Testis (tissue), 5 donors: ENCODE measurements around the gene DCTN3. TPM values are rescaled to one million over a fixed set of nuclear protein-coding genes. Genes with fewer than 3 reads are reported as not detected.
A peak's percentile ranks its signal among the peaks of the same experiment; 100 is the strongest.

Experiments used
- DNase-seq: peaks from one replicate; pipeline ENCODE4 v3.0.0-alpha.2; 2019
- H3K27ac ChIP-seq, 2 donors: fragments of 200-600 bp; sonication (generic); one replicate each; pipeline ENCODE4 v1.5.1; 2019
- H3K27me3 ChIP-seq: fragments of 200-600 bp; sonication (generic); one replicate; pipeline ENCODE4 v1.5.1; 2019
- H3K36me3 ChIP-seq: fragments of 200-600 bp; sonication (generic); one replicate; pipeline ENCODE4 v1.5.1; 2017; ENCODE audit warnings: low read depth; ENCODE audit errors: missing control alignments
- H3K4me1 ChIP-seq: fragments of 200-600 bp; sonication (generic); one replicate; pipeline ENCODE4 v1.5.1; 2019
- H3K4me3 ChIP-seq, 2 donors: fragments of 200-600 bp; sonication (generic); one replicate each; pipeline ENCODE4 v1.5.1; 2017 to 2019
- H3K9me3 ChIP-seq: fragments of 200-600 bp; sonication (generic); one replicate; pipeline ENCODE4 v1.5.1; 2017
- CTCF ChIP-seq, 3 experiments: fragments of 450-650 bp in 2 of 3; fragments of 200-600 bp in 1 of 3; sonication (generic) in 1 of 3; IDR thresholded peaks; one replicate each; pipeline ENCODE4 v1.5.1; 2016 to 2019; ENCODE audit warnings: antibody characterized with exemption in 3 of 3, mild to moderate bottlenecking in 2 of 3, moderate library complexity in 1 of 3
- POLR2A ChIP-seq: fragments of 450-650 bp; IDR thresholded peaks from one replicate; pipeline ENCODE4 v1.6.1; 2017; ENCODE audit warnings: antibody characterized with exemption, mild to moderate bottlenecking, moderate library complexity
- WGBS, 2 donors: methylation state at CpG; one replicate each; pipeline ENCODE4 v1.1.5; 2018; 5-methylcytosine and 5-hydroxymethylcytosine counted together
- intact Hi-C: fragments of 100-400 bp; cut with DNase I; formaldehyde crosslinking; loops from one replicate; pipeline ENCODE4 v1.15.1; 2023; ENCODE audit warnings: low total_unique reads
- long read RNA-seq, 2 donors: transcript quantifications; one replicate each; lab custom pipeline, GENCODE V29; 2026
- polyA plus RNA-seq: library from polyadenylated mRNA; stranded (reverse); fragments of 350-450 nt; fragmentation: Illumina TruSeq; extraction: RNeasy Lipid Tissue Mini Kit (QIAGEN cat#74804); gene quantifications from one replicate; pipeline ENCODE4 v1.2.3, GENCODE V29; 2014; ENCODE audit warnings: low read depth, low replicate concordance; ENCODE audit not compliant: insufficient read depth
- total RNA-seq, 2 donors: library from RNA; depleted of rRNA; stranded (reverse); fragments of >200 nt; gene quantifications; one replicate each; pipeline ENCODE4 v1.2.3, GENCODE V29; 2016

Gene DCTN3
- total RNA-seq = 10 to 100 TPM; 55.1 to 78.5 TPM
- 82.9 TPM for polyA plus RNA-seq
- long read RNA-seq, donor 1, transcript DCTN3-204 (5 exons, 951 nt) = minor isoform, 5 of 73 reads
- long read RNA-seq, donor 1, transcript DCTN3-201 (7 exons, 808 nt) = major isoform, 57 of 73 reads
- long read RNA-seq, donor 1, transcript DCTN3-208 (3 exons, 688 nt) = minor isoform, 8 of 73 reads
- long read RNA-seq, donor 1, partial matches to known transcripts = 0 of 73 reads
- long read RNA-seq, donor 1, other reads (novel, unspliced or antisense) = 0 of 73 reads
- long read RNA-seq, donor 2, transcript DCTN3-201 (7 exons, 808 nt) = major isoform, 36 of 42 reads
- long read RNA-seq, donor 2, partial matches to known transcripts = 0 of 42 reads
- long read RNA-seq, donor 2, other reads (novel, unspliced or antisense) = 0 of 42 reads

- 3 to 4% methylated on average over 32 to 43 of the region's 43 CpGs for WGBS, 2 donors
- Histone ChIP-seq H3K9me3 (no peaks in the 10 kb centered on the region), H3K27ac (no peak within 1 kb of the TSS), H3K4me3 (peak within 1 kb of the TSS; percentile 68 to 78), H3K36me3 (no peaks in the 10 kb centered on the region), H3K27me3 (no peaks in the 10 kb centered on the region), H3K4me1 (peaks cover 19% of the 10 kb centered on the region)
- intact Hi-C loops = no loop called here
- peak; percentile 99 for DNase-seq
- TF ChIP-seq POLR2A = no peak
- no peak for TF ChIP-seq CTCF (IDR thresholded peaks at IDR 0.05)
Measured at GRCh38 chr9:34620061-34620994, at the start of gene DCTN3. TSS of gene DCTN3 (minus strand) at chr9:34620495. CDS start at chr9:34620464, 31 bp downstream.

- H3K4me3 ChIP-seq = peak overlapping the region; percentile 77 to 91
- 1 to 13% methylated on average over 6 to 52 of the region's 55 CpGs for WGBS, 2 donors
- no peaks in the 10 kb centered on the region for H3K9me3 ChIP-seq
- peaks cover 16% of the 10 kb centered on the region for H3K4me1 ChIP-seq
- peak; percentile 31 for TF ChIP-seq POLR2A
- TF ChIP-seq CTCF (IDR thresholded peaks at IDR 0.05) = no peak
- intact Hi-C loops = no loop called here
- H3K27me3 ChIP-seq = no peaks in the 10 kb centered on the region
- H3K36me3 ChIP-seq = no peaks in the 10 kb centered on the region
- peak overlapping the region; percentile 98 to 100 for H3K27ac ChIP-seq
- peak; percentile 98 for DNase-seq
Measured at GRCh38 chr9:34665381-34666250, 45.3 kb upstream of the DCTN3 start.

GRCh38 chr9:34665067-34665380 is 44.7 kb upstream of the DCTN3 start:
- no peaks in the 10 kb centered on the region for H3K27me3 ChIP-seq
- WGBS, 2 donors = 1 to 11% methylated on average over 7 to 26 of the region's 26 CpGs
- TF ChIP-seq CTCF (IDR thresholded peaks at IDR 0.05) = no peak
- TF ChIP-seq POLR2A = no peak
- H3K9me3 ChIP-seq = no peaks in the 10 kb centered on the region
- peak overlapping the region; percentile 98 to 100 for H3K27ac ChIP-seq
- H3K4me1 ChIP-seq = peaks cover 16% of the 10 kb centered on the region
- intact Hi-C loops = no loop called here
- H3K4me3 ChIP-seq = peak overlapping the region; percentile 77 to 91
- DNase-seq = no peak
- H3K36me3 ChIP-seq = no peaks in the 10 kb centered on the region

- intact Hi-C loops = no loop called here
- TF ChIP-seq POLR2A = no peak
- TF ChIP-seq CTCF (IDR thresholded peaks at IDR 0.05) = peak; percentile 56 to 83 (median 68)
- Histone ChIP-seq H3K27me3 (no peaks in the 10 kb centered on the region), H3K4me3 (peak overlapping the region; percentile 77 to 91), H3K4me1 (peaks cover 16% of the 10 kb centered on the region), H3K36me3 (no peaks in the 10 kb centered on the region), H3K9me3 (no peaks in the 10 kb centered on the region), H3K27ac (peak overlapping the region; percentile 98 to 100)
- DNase-seq = peak; percentile 92
- 12 to 26% methylated on average over 9 to 18 of the region's 18 CpGs for WGBS, 2 donors
Measured at GRCh38 chr9:34664281-34665066, 44.2 kb upstream of the DCTN3 start.
